DLD1 (cell line): ENCODE data around the gene VIPR1.

Experiments used
- in situ Hi-C: cut with HindIII; loops from 2 replicates; pipeline ENCODE4 v1.10.0; 2017; ENCODE audit warnings: low sequenced_read_pairs

VIPR1 gene, protein sequence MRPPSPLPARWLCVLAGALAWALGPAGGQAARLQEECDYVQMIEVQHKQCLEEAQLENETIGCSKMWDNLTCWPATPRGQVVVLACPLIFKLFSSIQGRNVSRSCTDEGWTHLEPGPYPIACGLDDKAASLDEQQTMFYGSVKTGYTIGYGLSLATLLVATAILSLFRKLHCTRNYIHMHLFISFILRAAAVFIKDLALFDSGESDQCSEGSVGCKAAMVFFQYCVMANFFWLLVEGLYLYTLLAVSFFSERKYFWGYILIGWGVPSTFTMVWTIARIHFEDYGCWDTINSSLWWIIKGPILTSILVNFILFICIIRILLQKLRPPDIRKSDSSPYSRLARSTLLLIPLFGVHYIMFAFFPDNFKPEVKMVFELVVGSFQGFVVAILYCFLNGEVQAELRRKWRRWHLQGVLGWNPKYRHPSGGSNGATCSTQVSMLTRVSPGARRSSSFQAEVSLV

GRCh38 chr3:42502429-42503250, at the start of gene VIPR1:
TSS of gene VIPR1 (plus strand) at chr3:42502643. CDS start at chr3:42502736, 93 bp downstream.
- in situ Hi-C loops: no loop called here

DNA sequence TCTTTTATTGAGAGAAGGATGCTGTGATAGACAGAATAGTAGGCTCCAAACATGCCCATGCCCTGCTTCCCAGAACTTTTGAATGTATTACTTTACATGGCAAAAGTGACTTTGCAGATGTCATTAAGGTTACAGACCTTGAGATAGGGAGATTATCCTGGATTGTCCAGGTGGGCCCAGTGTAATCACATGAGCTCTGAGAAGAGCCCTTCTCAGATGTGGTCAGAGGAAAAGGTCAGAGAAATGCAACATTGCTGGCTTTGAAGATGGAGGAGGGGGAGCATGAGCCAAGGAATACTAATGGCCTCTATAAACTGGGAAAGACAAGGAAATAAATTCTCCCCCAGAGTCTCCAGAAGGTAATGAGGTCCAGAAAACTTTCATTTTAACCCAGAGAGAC, 46.2 kb upstream of the VIPR1 start:
- in situ Hi-C loops: no loop called here

GRCh38 chr3:42459151-42459550, 43.3 kb upstream of the VIPR1 start:
- in situ Hi-C loops: no loop called here

GRCh38 chr3:42461762-42462161, 40.7 kb upstream of the VIPR1 start:
- in situ Hi-C loops: no loop called here

GRCh38 chr3:42463093-42463492, 39.4 kb upstream of the VIPR1 start:
- in situ Hi-C loops: no loop called here

- in situ Hi-C loops: no loop called here
Measured at GRCh38 chr3:42468111-42468510, 34.3 kb upstream of the VIPR1 start.

DNA sequence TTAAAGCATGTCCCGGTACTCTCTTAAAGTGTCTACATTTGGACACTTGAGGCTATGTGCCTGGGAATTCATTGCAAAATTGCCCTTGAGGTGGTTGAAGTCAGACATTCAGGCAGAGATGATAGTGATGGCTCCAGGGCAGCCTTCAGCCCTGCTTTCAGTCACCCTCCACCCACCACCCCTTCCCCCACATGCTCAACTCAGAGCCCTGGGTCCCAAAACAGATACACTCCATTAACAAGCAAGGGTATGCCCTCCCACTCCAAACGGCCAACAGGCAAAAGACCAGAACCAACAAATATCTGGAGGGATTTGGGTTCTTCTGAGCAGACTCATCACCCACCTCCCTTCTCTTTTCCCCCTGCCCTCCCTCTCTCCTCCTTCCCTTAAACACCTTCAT, 29.9 kb upstream of the VIPR1 start:
- in situ Hi-C loops: no loop called here

- in situ Hi-C loops: no loop called here
Measured at GRCh38 chr3:42473083-42473932, 29.1 kb upstream of the VIPR1 start.

DNA sequence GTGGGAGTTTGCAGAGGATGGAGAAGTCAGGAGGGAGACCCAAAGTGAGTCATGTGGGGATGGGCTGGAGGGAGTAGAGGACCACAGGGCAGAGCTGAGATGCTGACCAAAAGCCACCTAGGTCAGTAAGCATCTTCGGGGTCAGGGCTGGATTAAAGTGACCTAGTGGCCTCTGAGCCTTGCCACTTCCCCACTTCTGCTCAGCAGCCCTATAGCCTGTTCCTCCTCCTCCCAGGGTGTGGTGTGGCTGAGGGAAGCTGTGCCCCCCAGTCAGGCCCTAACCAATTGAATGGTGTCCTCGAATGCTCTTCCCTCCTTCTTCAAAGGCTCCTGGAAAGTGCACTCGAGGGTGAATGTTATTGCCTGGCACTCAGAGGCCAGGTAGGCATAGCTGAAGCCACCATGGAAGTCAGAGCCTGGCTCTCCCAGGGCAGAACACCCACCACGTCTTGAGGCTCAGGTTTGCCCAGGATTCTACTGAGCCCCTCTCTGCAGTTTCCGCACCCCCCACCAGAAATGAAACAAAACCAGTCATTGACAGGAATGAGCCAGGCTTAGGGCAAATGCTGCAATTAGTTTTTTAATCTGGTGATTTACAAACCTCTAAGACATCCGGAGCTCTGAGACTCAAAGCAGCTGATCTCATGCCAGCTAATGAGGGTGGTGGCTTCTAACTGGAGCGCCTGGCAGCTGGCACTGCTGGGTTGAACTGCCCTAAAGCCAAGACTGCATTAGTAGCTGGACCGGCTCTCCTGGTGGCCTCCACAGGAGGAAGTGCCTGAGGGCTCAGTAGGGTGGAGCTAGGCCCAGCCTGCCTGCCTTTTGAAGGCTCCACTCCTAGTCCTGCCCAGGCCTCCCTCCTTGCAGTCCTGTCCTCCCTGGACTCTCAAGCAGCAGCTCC, 26.0 kb upstream of the VIPR1 start:
- in situ Hi-C loops: no loop called here

DNA sequence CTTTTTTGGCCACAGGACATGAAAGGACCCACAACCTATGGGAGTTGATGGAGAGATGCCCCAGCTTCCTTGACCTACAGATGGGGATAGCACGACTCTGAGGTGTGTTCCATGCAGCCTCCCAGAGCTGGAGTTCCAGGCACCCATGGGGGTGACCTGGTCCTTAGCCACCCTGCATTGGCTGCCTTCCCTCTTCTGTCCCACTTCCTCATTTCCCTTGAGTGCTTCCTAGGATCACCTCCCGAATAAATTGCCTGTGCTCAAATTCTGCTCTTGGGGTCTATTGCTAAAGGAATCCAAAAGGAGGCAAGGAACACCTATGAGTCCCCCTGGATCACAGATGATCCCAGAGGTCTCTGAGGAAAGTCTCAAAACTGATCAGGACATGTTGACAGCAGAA, 24.7 kb upstream of the VIPR1 start:
- in situ Hi-C loops: no loop called here

DNA sequence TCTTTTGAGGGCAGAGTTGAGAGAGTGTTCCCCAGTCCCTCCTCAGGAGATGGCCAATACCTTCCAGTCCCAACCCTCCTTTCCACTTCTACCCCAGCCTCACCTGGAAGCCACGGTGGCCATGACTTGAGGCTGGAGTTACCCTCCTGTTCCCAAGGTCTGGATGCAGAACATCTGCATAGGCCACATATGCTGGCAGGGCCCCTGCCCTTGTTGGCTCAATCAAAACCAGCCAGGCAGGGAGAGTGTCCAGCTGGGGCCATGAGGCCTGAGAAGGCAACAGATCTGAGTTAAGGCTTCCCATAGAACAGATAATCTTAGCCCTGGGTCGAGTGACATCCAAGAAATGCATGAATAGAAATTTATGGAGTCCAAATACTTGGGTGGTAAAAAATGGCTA, 23.6 kb upstream of the VIPR1 start:
- in situ Hi-C loops: no loop called here

- in situ Hi-C loops: no loop called here
Measured at GRCh38 chr3:42486814-42487565, 15.5 kb upstream of the VIPR1 start.

DNA sequence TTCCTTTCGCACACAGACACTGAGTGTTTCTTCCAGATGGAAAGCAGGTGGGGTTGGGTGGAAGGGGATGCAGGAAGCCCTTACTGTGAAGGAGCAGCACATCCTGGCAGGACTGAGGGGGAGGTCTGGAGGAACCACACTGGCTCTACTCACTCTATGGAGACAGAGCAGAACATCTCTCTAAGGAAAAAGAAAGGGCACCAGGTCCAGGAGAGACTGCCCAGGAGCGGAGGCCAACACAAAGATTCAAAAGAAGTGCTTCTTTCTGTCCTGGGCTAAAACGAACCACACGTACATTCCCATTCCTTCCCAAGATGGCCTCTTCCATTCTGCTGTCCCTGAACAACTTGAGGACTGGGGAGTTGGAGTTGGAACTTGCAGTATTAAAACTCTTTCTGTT, 13.8 kb upstream of the VIPR1 start:
- in situ Hi-C loops: no loop called here

GRCh38 chr3:42489116-42489936, 13.1 kb upstream of the VIPR1 start:
- in situ Hi-C loops: no loop called here

DNA sequence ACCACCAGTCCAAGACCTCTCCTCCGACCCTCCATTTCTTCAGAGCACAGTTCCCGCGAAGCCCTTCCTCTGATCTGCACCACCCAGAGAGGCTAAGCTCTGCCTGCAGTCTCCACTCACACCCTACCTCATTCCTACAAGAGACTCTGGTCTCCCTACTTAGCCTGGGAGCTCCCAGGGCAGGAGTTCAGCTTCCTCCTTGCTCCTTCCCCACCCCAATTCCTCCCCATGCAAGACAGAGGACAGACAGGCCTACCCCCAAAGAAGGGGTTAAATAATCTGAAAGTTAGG, 12.6 kb upstream of the VIPR1 start:
- in situ Hi-C loops: no loop called here

DNA sequence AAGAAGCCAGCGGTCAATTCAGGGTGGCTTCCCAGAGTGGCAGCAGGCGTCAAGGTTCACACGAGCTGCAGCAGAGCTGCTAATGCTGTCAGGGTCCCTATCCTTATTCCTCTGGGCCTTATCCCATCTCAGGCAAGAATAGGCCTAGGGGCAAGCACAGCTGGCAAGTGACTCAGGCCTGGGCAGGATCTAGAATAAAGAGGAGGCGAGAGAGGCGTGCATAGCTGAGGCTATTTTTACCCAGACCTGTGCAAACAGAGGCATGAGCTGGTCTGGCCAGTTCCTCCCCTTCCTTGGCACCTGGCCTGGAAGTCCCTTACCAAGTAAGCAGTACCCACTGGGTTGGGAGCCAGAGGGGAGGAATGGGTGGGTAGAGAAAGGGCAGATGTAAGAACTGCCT, 12.2 kb upstream of the VIPR1 start:
- in situ Hi-C loops: no loop called here

DNA sequence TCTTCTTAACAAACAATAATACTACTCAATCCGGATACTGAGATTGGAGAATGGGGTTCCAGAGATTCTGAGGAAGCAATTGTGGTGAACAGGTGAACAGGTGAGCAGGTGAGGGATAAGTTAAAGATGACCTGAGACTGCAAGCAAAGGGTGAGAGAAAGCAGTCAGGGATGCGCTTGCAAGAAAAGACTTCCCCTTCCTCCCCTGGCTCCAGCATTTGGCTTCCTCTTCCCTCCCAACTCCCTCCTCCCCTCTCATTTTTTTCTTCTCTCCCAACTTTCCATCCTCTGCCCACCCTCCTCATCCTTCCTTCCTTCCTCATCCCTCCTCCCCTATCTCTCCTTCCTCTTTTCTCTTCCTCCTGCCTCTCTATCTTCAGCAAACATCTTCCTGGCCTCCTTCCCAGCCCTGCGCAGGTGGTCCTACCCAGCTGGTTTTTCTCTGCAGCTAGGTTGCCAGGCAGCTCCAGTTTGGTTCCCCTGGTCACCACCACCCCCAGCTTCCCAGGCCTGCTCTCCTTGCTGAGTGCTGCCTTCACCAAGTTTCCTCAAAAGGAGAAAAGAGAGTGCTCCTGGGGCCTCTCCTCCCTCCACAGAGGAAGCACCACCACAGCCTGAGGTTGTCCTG, 10.4 kb upstream of the VIPR1 start:
- in situ Hi-C loops: no loop called here

DNA sequence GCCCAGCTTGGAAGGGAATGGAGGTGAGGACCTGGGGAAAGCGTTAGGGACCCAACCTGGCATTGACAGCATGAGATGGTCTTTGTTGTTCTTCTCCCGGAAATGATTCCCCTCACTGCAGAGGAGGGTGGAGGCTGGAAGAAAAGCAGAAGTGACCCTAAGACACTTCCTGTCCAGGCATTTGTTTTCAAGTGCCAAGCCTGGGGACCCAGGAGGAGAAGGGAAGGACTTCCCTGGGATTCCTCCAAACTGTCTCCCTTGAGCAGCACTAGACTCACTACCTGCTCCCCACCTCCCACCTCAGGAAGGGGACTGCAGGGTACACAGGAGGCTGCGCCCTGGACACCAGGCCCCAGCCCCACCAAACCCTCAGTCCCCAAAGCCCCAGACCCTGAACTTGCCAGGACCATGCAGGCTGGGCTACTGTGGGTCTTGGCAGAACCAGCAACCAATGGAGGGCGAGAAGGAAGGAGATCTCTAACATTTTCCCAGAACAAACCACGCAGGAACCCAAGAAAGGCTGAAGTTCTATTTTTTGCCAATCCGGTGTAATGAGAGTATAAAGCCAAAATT, 9.8 kb upstream of the VIPR1 start:
- in situ Hi-C loops: no loop called here
